HEK293 (cell line): ENCODE measurements around the gene C1QTNF9B.

ENCODE experiments used
- CTCF ChIP-seq: fragments of 450-650 bp; formaldehyde crosslinking; IDR thresholded peaks from 2 replicates; pipeline ENCODE4 v1.5.1; 2016; ENCODE audit warnings: missing biosample characterization, missing genetic modification characterization
- ELK4 ChIP-seq: IDR thresholded peaks from 2 replicates; pipeline ENCODE4 v1.6.1; 2011; ENCODE audit warnings: mild to moderate bottlenecking, low read depth, low read length, borderline replicate concordance
- HOXA7 ChIP-seq: sonication (generic); formaldehyde crosslinking; IDR thresholded peaks from 2 replicates; pipeline ENCODE4 v1.8.1; 2022; ENCODE audit warnings: missing genetic modification reagents, borderline replicate concordance
- PBX3 ChIP-seq: sonication (generic); formaldehyde crosslinking; IDR thresholded peaks from 2 replicates; pipeline ENCODE4 v1.8.1; 2022; ENCODE audit warnings: mild to moderate bottlenecking, moderate library complexity, missing genetic modification reagents
- ZBTB10 ChIP-seq: fragments of 450-650 bp; formaldehyde crosslinking; IDR thresholded peaks from 2 replicates; pipeline ENCODE4 v1.5.1; 2016; ENCODE audit warnings: missing biosample characterization, missing genetic modification characterization
- ZNF133 ChIP-seq: fragments of 450-650 bp; formaldehyde crosslinking; IDR thresholded peaks from 2 replicates; pipeline ENCODE4 v1.5.1; 2016; ENCODE audit warnings: missing biosample characterization, missing genetic modification characterization
- ZNF561 ChIP-seq: fragments of 450-650 bp; IDR thresholded peaks from 2 replicates; pipeline ENCODE4 v1.5.1; 2018; ENCODE audit warnings: missing biosample characterization, missing genetic modification characterization, borderline replicate concordance

- no peak for TF ChIP-seq CTCF (tag by site-specific recombination)
- no peak for TF ChIP-seq ZNF561
- TF ChIP-seq ZBTB10, result no peak
- no peak for TF ChIP-seq PBX3 (CRISPR knock-in tag)
- TF ChIP-seq ZNF133 (tag by site-specific recombination), result no peak
- TF ChIP-seq ELK4, result no peak
- TF ChIP-seq HOXA7, result no peak
Measured at GRCh38 chr13:23928985-23929384, 31.7 kb upstream of the C1QTNF9B start.
